Medulla oblongata (tissue), 1 donor: ENCODE measurements around the gene NEGR1.

Experiments
- DNase-seq: peaks from one replicate; pipeline ENCODE4 v3.0.0-alpha.2; 2015; ENCODE audit errors: extremely low spot score

NEGR1 gene

DNA sequence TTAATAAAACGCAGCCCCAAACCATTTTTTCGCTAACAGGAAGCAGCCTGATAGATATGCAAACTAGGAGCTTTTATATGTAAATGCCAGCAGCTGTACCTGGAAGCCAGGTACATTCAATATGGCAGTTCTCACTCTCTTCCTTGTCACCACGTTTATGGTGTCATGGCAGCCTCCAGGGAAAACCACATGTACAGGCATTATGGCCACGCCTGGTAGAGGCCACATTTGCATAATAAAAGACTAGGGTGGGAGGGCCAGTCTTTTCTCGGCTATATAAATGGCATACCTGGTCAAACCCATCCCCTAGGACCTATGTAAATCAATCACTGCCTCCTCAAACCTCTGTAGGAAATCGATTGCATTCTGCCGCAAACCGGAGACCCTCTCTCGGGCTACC is 247.5 kb downstream of the NEGR1 start:
- no peak for DNase-seq

DNA sequence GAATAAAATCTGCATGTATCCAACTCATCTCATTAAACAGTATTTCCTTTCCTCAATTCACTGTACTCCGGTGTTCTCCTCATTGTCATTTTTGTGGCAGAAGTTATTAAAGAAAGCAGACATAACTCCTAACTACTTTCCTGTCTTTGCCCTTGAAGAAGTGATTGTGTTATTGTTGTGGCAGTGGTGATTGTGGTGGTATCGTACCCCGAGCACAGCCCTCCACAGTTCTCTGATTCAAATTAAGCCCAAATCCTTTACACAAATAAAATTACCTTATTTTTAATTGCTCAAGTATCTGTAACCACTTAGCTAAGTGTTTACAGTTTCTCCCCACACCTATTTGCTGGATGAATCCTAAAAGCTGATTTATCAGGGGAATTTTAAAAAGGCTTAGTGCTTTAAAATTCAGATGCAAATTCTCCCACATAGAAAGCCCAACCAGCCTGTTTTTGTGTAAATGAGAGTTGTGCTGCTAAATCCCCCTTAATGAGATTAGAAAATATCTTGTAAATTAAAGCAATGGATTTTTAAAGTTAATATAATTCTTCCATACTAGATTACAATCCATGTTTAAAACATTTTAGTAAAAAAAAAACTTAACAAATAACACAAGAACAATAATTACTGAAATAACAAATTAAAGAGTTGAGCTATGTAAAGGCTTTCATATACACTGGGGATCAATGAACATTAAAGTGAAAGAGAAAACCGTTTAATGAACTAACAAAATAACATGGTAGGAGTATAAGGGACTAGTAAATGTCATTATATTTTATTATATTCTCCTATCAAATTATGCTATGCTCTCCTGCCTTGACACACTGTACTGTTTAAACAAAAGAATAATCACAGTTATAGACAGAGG is 259.0 kb downstream of the NEGR1 start:
- no peak for DNase-seq

DNA sequence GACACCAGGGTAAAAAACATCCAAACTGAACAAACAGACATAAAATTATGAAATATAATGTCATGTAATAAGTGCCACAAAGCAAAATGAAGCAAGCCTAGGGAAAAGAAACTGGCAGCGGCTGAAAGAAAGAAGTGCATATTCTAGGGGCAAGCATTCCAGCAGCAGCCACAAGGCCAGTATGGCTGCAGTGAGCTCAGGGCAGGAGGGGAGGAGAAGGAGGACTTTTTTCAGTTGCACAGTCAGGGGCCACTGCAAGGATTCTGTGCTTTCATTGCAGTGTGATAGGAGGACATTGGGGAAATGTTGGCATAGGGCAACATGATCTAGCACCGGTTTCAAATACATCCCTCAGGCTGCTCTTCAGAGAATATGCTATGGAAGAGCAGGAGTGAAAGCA is 263.8 kb downstream of the NEGR1 start:
- DNase-seq: no peak

DNA sequence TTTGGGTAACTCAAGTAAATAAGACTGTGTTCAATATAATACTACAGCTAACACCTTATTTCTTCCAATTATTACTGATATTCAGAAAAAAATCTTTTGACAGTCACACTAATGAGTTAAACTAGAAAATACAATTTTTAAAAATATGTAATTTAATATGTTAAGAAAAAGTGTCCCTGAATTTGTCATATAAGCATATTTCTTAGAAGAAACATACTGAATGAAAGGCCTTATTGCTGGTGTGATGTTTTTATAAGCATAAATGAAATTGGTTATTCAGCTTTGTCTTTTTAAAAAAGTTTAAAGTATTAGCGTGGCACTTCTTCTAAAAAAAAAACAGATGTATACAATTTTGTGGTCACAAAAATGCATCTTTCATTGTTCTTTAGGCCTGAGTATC is 267.3 kb downstream of the NEGR1 start:
- DNase-seq: no peak

DNA sequence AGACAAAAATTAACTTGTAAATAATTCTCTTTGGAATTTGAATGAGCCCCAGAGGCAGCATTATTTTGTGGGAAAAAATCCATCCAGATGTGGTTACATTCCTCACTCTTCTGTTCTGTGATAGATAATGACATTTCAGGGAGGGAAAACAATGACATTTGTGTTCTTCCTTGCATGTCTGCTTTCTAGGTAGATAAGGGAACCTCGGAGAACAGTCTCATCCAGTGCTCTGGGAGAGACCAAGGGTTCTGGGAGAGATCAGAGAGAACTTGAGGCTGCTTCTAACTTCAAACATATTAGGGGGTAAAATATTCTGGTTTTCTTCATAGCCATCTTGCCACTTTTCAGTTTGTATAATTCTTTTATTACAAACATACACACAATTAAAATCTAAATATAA is 269.2 kb downstream of the NEGR1 start:
- no peak for DNase-seq

DNA sequence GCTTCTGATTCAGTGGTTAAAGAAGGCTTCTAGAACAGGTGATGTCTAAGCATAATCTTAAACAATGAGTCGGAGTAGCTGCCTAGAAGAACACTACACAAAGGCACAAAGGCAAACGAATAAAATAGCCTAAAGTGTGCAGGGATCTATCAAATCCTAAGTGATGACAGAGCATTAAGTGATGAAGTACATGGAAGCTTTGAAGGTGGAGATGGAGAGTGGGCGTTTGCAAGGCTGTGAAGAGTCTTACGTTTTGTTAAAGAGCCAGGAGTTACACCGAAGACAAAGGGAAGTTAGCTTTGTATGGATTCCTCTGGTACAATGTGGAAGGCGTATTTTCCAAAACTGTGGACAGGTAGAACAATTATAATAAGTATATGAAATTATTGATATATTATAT is 270.6 kb downstream of the NEGR1 start:
- no peak for DNase-seq

DNA sequence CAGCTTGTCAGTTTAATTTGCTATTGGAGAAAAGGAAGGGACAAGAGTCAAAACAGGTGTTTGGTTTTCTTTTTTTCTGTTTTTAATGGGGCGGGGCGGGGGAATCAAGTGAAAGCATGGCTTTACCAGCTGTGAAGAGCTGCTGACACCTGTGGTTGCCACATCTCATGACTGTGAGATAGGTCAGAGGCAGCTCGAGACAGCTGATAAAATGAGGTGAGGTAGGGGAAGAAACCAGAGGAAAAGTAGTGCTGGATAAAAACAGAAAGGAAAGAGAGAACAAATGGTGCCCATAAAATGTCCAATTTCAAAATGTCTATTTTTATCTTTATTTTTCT is 272.3 kb downstream of the NEGR1 start:
- no peak for DNase-seq

DNA sequence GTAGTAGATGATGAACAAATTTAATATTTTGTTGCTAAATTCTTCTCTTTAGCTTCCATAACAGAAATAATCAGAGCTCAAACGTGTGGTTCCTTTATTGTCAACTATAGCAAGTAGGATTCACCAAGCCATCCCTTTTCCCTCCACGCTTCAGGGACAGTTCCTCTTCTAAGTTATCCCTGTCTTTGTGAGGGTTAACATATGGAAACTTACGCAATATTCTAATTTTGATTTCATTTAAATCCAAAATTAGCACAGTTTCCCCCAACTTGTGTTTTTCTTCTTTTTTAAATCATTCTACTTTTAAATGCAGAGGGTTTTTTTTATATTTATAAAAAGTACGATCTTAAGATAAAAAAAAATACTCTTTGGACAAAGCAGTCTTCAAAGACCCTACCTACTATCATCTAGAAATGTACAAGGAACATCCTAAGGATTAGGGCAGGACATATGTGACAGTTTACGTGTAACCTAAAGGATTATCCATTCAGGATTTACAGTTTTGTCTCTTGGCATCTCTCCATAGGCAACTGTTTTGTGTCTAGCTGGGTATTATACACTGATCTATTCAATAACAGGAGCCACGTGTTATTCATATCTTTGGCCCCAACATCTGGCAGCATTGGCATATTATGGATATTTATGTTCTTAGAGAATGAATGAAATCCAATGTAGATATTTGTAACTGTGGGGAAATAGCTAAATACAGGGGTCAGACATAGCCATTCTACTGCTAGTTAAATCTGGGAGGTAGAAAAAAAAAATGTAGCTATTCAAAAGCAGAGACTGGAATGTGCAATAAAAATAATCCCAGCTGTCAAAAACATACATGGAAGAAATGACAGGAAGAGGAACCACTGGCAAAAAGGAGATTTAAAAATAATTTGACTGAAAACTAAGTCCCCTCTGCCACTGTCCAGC is 272.9 kb downstream of the NEGR1 start:
- DNase-seq: no peak

DNA sequence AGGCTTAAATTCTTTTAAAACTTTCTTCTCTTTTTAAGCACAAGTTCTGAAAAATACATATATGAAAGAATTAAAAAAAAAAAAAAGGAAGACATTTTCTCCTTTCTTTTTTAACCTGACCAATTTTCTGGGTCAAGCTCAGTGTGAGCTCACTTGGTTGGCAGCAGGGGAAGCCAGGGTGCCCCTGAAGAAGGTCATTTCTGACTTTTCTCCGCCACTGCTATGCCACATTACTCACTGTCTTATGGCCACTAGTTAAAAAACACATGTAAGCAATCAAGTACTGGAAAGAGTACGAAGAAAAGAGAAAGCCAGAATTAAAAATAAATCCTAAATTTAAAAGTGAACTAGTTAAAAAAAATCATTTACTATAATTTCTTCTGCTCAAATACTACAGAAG is 275.0 kb downstream of the NEGR1 start:
- DNase-seq: no peak

DNA sequence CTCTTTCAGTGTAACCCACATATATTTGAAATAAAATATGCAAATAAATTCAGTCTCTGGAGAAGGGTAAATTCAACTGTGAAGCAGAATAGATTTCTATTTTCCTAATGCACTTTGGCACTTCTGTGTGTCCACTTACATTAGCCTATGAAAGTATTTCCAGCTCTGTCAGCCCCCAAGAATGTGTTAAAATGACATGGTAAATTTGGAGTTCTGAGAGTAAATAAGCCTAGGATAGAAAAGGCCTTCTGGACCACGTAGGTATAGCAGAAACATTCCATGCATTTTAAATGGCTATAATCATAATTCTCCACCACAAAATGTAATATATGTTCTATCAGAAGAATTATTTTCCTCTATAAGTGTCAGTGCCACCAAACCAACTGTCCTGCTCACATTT is 276.2 kb downstream of the NEGR1 start:
- DNase-seq: no peak

DNA sequence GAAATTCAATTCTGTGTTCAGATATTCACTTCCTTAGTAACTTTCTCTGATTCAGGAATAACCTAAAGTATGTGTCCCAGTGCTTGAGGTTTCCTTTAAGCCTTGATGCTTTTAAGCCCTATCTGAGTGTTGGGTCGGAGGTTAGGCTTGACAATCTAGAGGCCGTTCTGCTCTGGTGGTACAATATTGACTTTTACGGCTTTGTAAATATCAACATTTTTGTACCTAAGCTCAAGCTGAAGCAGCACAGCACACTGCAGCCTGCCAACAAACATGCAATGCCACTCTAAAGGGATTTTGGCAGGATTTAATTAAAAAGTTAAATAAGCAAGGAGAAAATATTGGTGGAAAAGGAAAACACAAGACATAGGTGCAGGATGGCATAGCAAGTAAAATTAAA is 279.2 kb downstream of the NEGR1 start:
- DNase-seq: no peak

DNA sequence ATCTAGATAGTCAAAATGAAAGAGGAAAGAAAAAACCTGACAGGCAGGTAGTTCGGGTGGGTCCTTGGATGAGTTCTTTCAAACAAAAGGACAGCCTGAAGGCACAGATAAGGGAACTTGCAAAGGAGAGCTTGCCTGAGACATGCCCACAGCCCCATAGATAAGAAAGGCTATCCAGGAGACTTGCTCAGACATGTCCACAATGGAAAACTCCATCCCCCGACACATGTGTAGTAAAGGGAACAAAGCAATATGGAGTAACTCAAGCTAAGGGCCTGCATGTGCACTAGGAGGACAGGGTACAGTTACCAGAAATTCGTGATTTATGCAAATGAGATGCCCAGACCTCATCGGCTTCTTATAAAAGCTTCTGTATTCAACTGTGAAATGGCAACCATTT is 281.5 kb downstream of the NEGR1 start:
- DNase-seq: no peak

DNA sequence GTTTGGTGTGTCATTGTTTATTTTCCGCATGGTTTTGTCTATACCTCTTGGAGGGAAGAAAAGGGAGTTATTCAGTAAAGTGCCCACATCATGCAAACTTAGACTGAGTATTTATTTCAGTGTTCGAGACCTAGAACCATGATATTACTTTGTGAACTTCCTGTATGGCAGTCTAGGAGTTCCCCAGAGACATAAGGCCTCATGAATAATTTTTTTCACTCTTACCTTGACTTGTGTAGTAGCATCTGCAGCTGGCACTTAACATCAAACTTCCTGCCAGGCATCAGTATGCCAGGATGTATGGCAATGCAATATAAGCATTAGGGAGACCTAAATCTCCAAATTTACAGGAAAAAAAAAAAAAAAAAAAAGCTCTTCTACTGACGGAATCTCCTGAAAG is 287.7 kb downstream of the NEGR1 start:
- no peak for DNase-seq

DNA sequence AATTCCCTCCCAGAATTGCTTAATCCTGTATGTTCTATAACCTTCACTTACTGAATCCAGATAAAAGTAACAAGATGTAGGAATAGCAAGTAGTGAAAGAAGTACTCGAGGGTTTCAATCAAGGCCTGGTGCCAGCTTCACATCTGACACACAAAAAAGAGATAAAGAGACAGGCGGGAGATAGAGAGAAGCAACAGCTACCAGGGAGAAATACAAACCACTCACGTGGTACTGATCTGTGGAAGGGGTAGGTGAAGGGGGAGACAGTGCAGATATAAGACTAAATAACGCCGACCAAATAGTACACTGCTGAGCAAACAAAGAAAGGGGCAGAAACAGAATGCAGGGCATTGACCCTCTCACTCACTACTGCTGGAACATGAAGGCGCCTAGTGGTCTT is 295.2 kb downstream of the NEGR1 start:
- no peak for DNase-seq

DNA sequence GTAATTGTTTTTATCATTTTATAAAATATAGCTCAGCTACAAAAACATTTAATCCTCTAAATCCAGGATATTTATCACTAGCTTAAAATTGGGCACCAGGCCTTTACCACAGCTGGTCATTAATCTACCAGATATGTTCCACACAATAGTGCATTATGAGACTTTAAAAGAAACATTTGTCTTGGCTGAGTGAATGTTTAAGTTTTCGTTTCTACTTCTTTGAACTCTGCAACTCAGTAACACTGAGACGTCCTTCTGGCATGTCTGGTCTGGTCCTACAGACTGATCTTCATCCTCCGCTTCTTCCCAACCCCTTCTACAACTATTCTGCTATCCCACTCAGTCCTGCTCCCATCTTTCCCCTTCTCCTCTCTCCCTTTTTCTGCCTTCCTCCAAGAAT is 296.2 kb downstream of the NEGR1 start:
- no peak for DNase-seq

DNA sequence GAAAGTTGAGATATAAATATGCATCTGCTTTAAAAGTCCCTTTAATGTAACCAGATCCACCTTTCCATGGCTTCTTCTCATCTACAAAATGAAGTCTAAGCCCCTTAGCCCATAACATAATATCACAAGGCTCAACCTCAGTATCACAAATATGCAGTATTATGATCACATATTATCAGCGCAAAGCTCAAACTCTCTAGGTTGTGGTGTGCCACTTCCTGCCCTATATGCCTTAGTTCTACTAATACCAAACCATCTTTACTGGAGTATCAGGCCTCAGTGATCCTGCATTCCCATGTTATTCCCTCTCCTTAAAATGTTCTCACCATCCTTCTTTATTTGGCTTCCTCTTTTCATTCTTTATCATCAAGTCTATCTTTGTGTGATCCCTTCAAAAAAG is 301.8 kb downstream of the NEGR1 start:
- DNase-seq: no peak

DNA sequence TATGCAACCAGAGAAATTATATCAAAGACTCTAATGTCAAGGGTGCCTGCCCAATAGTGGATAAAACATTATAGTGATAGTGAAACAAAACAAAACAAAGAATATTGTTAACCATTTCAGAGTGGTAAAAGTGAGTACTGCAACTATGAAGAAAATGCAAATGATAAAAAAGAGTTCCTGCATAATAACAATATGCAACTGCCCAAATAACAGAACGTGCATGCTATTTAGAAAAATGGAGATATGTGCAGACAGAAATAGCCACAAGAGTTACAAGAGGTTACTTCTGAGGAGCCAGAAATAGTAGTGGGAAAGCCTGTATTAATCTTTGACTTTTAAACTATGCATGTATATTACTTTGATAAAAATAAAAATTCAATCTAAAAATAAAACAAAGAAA is 302.5 kb downstream of the NEGR1 start:
- DNase-seq: no peak

DNA sequence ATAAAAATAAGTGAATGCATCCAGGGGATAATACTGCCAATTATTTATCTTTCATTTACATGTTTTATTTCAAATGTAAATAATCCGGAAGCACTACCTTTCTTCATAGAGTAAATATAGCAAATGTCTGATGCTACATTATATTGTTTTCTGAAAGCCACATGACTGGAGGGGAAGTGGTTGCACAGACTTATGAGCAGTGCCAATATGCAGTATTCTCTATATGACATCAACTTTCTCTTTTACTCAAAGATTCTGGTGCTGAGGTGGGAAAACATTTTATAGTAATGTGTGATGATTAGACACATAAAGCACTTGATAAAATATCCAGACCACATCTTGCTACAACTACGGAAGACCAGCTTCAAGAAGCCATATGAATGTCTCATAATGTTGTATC is 314.7 kb downstream of the NEGR1 start:
- DNase-seq: no peak

DNA sequence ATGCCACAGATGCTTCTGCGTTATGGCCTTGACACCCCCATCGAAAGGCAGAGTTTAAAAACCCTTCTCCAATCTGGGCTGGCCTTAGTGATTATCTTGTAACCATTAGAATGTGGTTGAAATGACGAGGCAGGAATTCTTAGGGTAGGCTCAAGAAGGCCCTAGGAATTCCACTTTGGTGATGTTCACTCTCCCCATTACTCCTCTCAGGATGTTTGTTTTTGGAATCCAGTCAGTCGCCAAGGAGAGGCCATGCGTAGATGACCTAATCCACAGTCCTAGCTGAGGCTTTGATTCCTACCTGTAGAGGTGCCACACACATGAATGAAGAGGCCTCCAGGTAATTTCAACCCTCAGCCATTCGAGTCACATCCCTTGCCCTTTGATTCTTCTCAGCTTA is 318.2 kb downstream of the NEGR1 start:
- DNase-seq: no peak

DNA sequence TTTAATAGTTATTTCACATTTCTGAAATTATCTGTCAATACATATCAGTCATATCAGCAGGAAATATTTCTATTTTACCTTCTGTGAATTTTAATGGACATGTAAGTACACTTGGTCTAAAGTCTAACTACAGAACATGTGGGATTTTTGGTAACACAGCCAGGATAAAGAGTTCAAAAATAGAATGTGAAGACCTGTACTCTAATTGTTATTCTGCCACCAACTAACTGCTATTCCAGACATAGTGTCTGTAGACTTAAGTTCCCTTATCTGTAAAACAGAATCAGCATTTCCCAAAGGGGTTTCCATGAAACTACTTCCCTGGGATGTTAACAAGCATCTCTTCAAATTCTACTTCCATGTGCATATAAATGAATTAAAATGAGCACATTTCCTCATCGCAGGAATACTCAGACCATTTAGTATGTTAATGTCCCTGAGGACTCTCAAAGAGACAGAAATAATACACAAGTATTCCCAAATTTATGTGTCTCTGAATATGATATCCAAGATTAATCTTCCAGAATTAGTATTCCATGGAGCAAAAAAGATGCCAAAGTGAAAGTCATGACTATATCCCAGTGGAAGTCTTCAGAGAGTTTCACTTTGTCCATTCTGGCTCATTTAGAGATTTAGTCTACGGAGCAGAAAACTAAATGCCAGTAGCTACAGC is 325.6 kb downstream of the NEGR1 start:
- DNase-seq: peak; percentile 30

DNA sequence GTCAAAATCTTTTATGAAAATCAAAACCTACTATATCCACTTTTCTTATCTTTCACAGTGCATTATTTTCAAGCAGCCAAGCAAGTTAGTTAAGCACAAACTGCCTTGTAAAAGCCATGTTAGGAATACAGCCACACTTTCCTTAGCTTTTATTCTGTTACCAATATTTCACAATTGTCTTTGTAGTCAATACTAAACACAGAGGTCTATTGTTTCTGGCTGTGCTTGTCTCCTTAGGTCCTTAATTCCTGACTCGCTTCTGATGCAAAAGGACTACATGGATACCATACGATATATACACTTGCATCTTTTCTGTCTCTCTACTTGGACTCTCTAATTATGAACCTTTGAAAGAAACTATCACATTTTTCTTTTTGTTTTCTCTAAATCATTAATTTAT is 331.8 kb downstream of the NEGR1 start:
- peak; percentile 55 for DNase-seq

DNA sequence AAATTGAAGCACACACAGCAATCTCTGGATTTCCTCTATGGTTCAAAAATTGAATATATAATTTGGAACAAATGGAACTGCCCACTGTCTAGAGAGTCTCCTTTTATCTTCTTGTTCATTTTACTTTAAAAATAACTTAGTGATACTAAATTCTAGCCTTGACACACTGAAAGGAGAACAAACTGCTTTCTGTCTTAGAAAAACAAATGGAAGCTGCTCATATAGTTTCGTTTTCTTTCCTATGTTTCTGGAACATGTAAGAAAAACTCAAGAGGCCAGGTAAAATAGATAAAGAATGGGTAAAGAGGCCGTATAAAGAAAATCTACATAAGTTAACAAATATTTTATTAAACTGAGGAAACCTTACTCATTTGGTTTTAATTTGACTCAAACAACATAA is 332.7 kb downstream of the NEGR1 start:
- DNase-seq: no peak

DNA sequence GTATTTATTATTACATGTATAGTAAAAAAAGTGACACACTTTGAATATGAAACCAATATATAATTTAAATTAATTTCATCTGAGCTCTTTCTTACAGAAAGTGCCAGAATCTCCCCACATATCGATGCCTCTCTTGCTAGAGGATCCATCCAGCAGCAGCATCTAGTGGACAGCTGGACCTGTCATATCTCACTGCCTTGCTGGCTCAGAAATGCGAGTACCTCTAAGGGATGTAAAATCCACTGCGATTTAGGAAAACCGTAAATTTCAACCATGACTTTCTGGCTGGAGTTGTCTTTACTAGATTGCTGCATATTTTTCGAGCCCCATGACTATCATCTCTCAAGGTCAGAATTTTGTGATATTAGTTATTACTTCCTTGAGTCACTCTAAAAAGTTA is 333.8 kb downstream of the NEGR1 start:
- DNase-seq: no peak
